SK-N-SH treated with all-trans-retinoic acid at 6 μM for 48 hours (cell line): ENCODE data around the gene WAPL.

Experiments
- ATAC-seq: fragments of 200-7000 bp; cut with Tn5 transposase; 3 replicates; pipeline ENCODE4 v1.9.1; 2020; ENCODE audit warnings: mild to moderate bottlenecking, moderate library complexity
- ARNTL ChIP-seq: fragments of 450-650 bp; formaldehyde crosslinking; IDR thresholded peaks from 2 replicates; pipeline ENCODE4 v1.5.0; 2020; ENCODE audit warnings: low read depth, mild to moderate bottlenecking, moderate library complexity, borderline replicate concordance
- BACH2 ChIP-seq: fragments of 250-450 bp; sonication (Bioruptor Pico); IDR thresholded peaks from 2 replicates; pipeline ENCODE4 v1.9.0; 2021; ENCODE audit warnings: mild to moderate bottlenecking, borderline replicate concordance
- CSDC2 ChIP-seq: fragments of 250-450 bp; sonication (Bioruptor Pico); IDR thresholded peaks from 2 replicates; pipeline ENCODE4 v1.5.0; 2020; ENCODE audit warnings: mild to moderate bottlenecking, moderate library complexity
- ESRRG ChIP-seq: fragments of 250-450 bp; sonication (Bioruptor Pico); IDR thresholded peaks from 2 replicates; pipeline ENCODE4 v1.6.1; 2021; ENCODE audit warnings: mild to moderate bottlenecking
- GLIS3 ChIP-seq: fragments of 250-450 bp; sonication (Bioruptor Pico); IDR thresholded peaks from 2 replicates; pipeline ENCODE4 v1.5.0; 2020; ENCODE audit warnings: mild to moderate bottlenecking, moderate library complexity
- ISL1 ChIP-seq: fragments of 250-450 bp; sonication (Bioruptor Pico); IDR thresholded peaks from 2 replicates; pipeline ENCODE4 v2.1.2; 2022; ENCODE audit warnings: mild to moderate bottlenecking, moderate library complexity
- OSR1 ChIP-seq: fragments of 250-450 bp; sonication (Bioruptor Pico); IDR thresholded peaks from 2 replicates; pipeline ENCODE4 v1.8.0; 2022; ENCODE audit warnings: moderate library complexity, mild to moderate bottlenecking, inconsistent platforms
- PPARA ChIP-seq: fragments of 250-450 bp; sonication (Bioruptor Pico); IDR thresholded peaks from 2 replicates; pipeline ENCODE4 v1.5.0; 2020; ENCODE audit warnings: mild to moderate bottlenecking, borderline replicate concordance
- RARB ChIP-seq: fragments of 250-450 bp; sonication (Bioruptor Pico); IDR thresholded peaks from 2 replicates; pipeline ENCODE4 v1.8.0; 2021; ENCODE audit warnings: mild to moderate bottlenecking, moderate library complexity
- SNAI2 ChIP-seq: fragments of 250-450 bp; sonication (Bioruptor Pico); IDR thresholded peaks from 2 replicates; pipeline ENCODE4 v1.5.0; 2020; ENCODE audit warnings: mild to moderate bottlenecking, moderate library complexity
- TOX ChIP-seq: fragments of 250-450 bp; sonication (Bioruptor Pico); IDR thresholded peaks from 2 replicates; pipeline ENCODE4 v1.8.0; 2021; ENCODE audit warnings: mild to moderate bottlenecking, moderate library complexity, borderline replicate concordance
- TSHZ2 ChIP-seq: fragments of 250-450 bp; sonication (Bioruptor Pico); IDR thresholded peaks from 2 replicates; pipeline ENCODE4 v1.5.0; 2020; ENCODE audit warnings: mild to moderate bottlenecking, moderate library complexity
- ZC3H10 ChIP-seq: fragments of 250-450 bp; sonication (Bioruptor Pico); IDR thresholded peaks from 2 replicates; pipeline ENCODE4 v1.5.1; 2021; ENCODE audit warnings: mild to moderate bottlenecking, moderate library complexity
- ZFP3 ChIP-seq: fragments of 250-450 bp; sonication (Bioruptor Pico); IDR thresholded peaks from 2 replicates; pipeline ENCODE4 v1.5.0; 2020; ENCODE audit warnings: mild to moderate bottlenecking, moderate library complexity
- ZFP30 ChIP-seq: fragments of 450-650 bp; formaldehyde crosslinking; IDR thresholded peaks from 2 replicates; pipeline ENCODE4 v1.5.0; 2022; ENCODE audit warnings: mild to moderate bottlenecking, moderate library complexity
- ZNF565 ChIP-seq: fragments of 450-650 bp; formaldehyde crosslinking; conservative IDR thresholded peaks from 2 replicates; pipeline ENCODE4 v1.5.0; 2020; ENCODE audit warnings: low read depth, mild to moderate bottlenecking, moderate library complexity
- ZNF8 ChIP-seq: fragments of 450-650 bp; formaldehyde crosslinking; IDR thresholded peaks from 2 replicates; pipeline ENCODE4 v1.5.0; 2020; ENCODE audit warnings: mild to moderate bottlenecking, moderate library complexity
- TF ChIP-seq, protein P1 (sequence below): fragments of 250-450 bp; sonication (Bioruptor Pico); IDR thresholded peaks from 2 replicates; pipeline ENCODE4 v1.8.0; 2020; ENCODE audit warnings: mild to moderate bottlenecking, moderate library complexity, borderline replicate concordance
- TF ChIP-seq, protein P2 (sequence below): fragments of 250-450 bp; sonication (Bioruptor Pico); IDR thresholded peaks from 2 replicates; pipeline ENCODE4 v1.5.1; 2021; ENCODE audit warnings: mild to moderate bottlenecking, moderate library complexity

WAPL gene

DNA sequence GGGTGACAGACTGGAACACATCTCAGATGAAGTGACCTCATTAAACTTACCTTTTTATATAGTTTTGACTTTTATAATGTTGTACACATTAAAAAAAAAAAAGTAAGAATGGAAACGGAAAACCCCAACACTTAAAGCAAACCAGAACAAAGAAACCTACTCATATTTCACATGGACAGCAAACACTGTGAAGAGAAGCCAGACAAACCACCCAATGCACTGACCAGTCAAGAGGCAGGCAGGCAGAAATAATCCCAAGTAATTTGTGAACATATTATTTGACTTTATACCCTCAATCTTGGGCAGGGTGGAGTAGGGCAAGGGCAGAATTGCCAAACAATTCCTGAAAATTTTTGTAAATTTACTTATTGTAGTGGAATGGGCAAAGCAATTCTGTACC is 39.8 kb downstream of the WAPL start:
- TF ChIP-seq TSHZ2 (CRISPR knock-in tag) (no peak), PPARA (CRISPR knock-in tag) (no peak), ZFP30 (CRISPR knock-in tag) (no peak), BACH2 (CRISPR knock-in tag) (no peak), RARB (CRISPR knock-in tag) (no peak), OSR1 (CRISPR knock-in tag) (no peak), GLIS3 (CRISPR knock-in tag) (no peak), ISL1 (no peak)
- ATAC-seq, result no peak

DNA sequence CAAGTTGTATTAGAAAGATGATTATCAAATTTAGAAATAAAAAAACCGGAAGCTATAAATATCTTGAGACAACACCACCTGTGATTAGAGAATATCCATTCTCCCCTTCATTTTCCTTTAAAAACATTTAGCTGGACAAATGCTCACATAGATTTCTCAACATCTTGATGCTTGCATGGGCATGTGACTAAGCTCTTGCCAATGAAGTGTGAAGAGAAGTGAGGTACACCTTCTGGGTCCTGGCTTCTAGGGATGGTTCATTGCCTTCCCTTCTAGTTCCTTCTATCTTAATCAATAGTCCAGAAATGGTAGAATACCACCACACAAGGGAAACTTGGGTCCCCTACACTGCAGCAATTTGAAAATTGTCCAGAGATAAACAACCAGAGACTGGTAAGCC is 41.0 kb downstream of the WAPL start:
- TF ChIP-seq, protein P1, sequence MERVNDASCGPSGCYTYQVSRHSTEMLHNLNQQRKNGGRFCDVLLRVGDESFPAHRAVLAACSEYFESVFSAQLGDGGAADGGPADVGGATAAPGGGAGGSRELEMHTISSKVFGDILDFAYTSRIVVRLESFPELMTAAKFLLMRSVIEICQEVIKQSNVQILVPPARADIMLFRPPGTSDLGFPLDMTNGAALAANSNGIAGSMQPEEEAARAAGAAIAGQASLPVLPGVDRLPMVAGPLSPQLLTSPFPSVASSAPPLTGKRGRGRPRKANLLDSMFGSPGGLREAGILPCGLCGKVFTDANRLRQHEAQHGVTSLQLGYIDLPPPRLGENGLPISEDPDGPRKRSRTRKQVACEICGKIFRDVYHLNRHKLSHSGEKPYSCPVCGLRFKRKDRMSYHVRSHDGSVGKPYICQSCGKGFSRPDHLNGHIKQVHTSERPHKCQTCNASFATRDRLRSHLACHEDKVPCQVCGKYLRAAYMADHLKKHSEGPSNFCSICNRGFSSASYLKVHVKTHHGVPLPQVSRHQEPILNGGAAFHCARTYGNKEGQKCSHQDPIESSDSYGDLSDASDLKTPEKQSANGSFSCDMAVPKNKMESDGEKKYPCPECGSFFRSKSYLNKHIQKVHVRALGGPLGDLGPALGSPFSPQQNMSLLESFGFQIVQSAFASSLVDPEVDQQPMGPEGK (CRISPR knock-in tag), result no peak
- no peak for TF ChIP-seq RARB (CRISPR knock-in tag)
- no peak for TF ChIP-seq ISL1
- no peak for TF ChIP-seq SNAI2
- no peak for TF ChIP-seq ARNTL (CRISPR knock-in tag)
- TF ChIP-seq ZFP3 (CRISPR knock-in tag), result no peak
- no peak for TF ChIP-seq CSDC2 (CRISPR knock-in tag)
- TF ChIP-seq TSHZ2 (CRISPR knock-in tag), result no peak
- TF ChIP-seq, protein P2, sequence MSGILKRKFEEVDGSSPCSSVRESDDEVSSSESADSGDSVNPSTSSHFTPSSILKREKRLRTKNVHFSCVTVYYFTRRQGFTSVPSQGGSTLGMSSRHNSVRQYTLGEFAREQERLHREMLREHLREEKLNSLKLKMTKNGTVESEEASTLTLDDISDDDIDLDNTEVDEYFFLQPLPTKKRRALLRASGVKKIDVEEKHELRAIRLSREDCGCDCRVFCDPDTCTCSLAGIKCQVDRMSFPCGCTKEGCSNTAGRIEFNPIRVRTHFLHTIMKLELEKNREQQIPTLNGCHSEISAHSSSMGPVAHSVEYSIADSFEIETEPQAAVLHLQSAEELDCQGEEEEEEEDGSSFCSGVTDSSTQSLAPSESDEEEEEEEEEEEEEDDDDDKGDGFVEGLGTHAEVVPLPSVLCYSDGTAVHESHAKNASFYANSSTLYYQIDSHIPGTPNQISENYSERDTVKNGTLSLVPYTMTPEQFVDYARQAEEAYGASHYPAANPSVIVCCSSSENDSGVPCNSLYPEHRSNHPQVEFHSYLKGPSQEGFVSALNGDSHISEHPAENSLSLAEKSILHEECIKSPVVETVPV, result no peak
- no peak for TF ChIP-seq ESRRG (CRISPR knock-in tag)
- TF ChIP-seq OSR1 (CRISPR knock-in tag), result no peak
- TF ChIP-seq PPARA (CRISPR knock-in tag), result no peak
- no peak for TF ChIP-seq TOX (CRISPR knock-in tag)
- TF ChIP-seq ZC3H10 (CRISPR knock-in tag), result no peak
- TF ChIP-seq BACH2 (CRISPR knock-in tag), result no peak
- TF ChIP-seq ZNF8 (CRISPR knock-in tag), result no peak
- no peak for ATAC-seq

DNA sequence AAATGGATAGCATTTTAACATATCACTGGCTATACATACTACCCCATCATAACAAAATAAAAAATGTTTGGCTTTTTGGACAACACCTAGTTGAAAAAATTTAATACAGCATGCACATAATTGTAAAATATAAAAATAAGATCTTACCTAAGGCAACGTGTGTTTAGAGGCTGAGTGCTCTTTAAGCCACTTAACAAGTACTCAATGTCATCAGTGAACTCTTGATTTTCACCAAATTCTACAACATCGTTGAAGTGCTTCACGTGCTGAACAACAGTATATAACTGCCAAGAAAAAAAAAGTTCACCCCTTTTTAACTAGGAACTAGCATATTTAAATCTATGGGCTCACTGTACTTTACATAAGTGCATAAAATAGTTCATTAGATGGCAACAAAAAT is 49.5 kb downstream of the WAPL start:
- ATAC-seq, result no peak

GRCh38 chr10:86461963-86462804 is 59.4 kb downstream of the WAPL start:
- TF ChIP-seq TSHZ2 (CRISPR knock-in tag) (no peak), TOX (CRISPR knock-in tag) (no peak), ZFP3 (CRISPR knock-in tag) (no peak), BACH2 (CRISPR knock-in tag) (no peak), SNAI2 (no peak)
- no peak for ATAC-seq

More for the DNA sequence above, 49.5 kb downstream of the WAPL start:
- TF ChIP-seq ZFP3 (CRISPR knock-in tag) (no peak), ZNF565 (CRISPR knock-in tag) (no peak), ZNF8 (CRISPR knock-in tag) (no peak)
